Lower leg skin (tissue), 3 donors: ENCODE measurements around the gene PRTN3.

ENCODE experiments used
- POLR2A ChIP-seq, 2 donors: fragments of 450-650 bp; IDR thresholded peaks; one replicate each; pipeline ENCODE4 v1.6.1; 2016 to 2017; ENCODE audit warnings: antibody characterized with exemption in 2 of 2, mild to moderate bottlenecking in 1 of 2, moderate library complexity in 1 of 2
- TF ChIP-seq, protein P1 (sequence below), 3 donors: fragments of 450-650 bp; IDR thresholded peaks; one replicate each; pipeline ENCODE4 v1.5.1; 2016; ENCODE audit warnings: antibody characterized with exemption in 3 of 3, mild to moderate bottlenecking in 3 of 3, moderate library complexity in 2 of 3

- no peak for TF ChIP-seq POLR2A (IDR thresholded peaks at IDR 0.05)
- TF ChIP-seq, protein P1, sequence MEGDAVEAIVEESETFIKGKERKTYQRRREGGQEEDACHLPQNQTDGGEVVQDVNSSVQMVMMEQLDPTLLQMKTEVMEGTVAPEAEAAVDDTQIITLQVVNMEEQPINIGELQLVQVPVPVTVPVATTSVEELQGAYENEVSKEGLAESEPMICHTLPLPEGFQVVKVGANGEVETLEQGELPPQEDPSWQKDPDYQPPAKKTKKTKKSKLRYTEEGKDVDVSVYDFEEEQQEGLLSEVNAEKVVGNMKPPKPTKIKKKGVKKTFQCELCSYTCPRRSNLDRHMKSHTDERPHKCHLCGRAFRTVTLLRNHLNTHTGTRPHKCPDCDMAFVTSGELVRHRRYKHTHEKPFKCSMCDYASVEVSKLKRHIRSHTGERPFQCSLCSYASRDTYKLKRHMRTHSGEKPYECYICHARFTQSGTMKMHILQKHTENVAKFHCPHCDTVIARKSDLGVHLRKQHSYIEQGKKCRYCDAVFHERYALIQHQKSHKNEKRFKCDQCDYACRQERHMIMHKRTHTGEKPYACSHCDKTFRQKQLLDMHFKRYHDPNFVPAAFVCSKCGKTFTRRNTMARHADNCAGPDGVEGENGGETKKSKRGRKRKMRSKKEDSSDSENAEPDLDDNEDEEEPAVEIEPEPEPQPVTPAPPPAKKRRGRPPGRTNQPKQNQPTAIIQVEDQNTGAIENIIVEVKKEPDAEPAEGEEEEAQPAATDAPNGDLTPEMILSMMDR (IDR thresholded peaks at IDR 0.05) = no peak
Observed at GRCh38 chr19:890831-891230, 50.0 kb downstream of the PRTN3 start.
